HL-60 (cell line): ENCODE measurements around the gene CFAP221.
A peak's percentile ranks its signal among the peaks of the same experiment; 100 is the strongest.

Source experiments
- DNase-seq, 2 experiments: peaks; one replicate each; pipeline ENCODE4 v3.0.0-alpha.2; 2010 to 2020; ENCODE audit warnings: low read depth in 1 of 2, low spot score in 1 of 2
- H3K27ac ChIP-seq: fragments of 250-450 bp; sonication (Bioruptor Pico); replicated peaks from 2 replicates; pipeline ENCODE4 v1.5.1; 2020; ENCODE audit warnings: mild to moderate bottlenecking, moderate library complexity
- H3K27me3 ChIP-seq: fragments of 250-450 bp; sonication (Bioruptor Pico); 2 replicates; pipeline ENCODE4 v1.5.1; 2021; ENCODE audit warnings: mild to moderate bottlenecking, moderate library complexity; ENCODE audit not compliant: insufficient read depth, poor library complexity, severe bottlenecking
- H3K4me3 ChIP-seq: replicated peaks from 2 replicates; pipeline ENCODE4 v1.5.1; 2011; ENCODE audit warnings: mild to moderate bottlenecking, control low read depth, low read length; ENCODE audit not compliant: insufficient read depth
- GABPA ChIP-seq: IDR thresholded peaks from 2 replicates; pipeline ENCODE4 v1.6.1; 2012; ENCODE audit warnings: low read depth
- POLR2AphosphoS5 ChIP-seq: IDR thresholded peaks from 2 replicates; pipeline ENCODE4 v1.6.1; 2012; ENCODE audit warnings: low read depth
- SPI1 ChIP-seq: IDR thresholded peaks from 2 replicates; pipeline ENCODE4 v1.6.1; 2012; ENCODE audit warnings: low read depth, mild to moderate bottlenecking, borderline replicate concordance
- TF ChIP-seq, protein P1 (sequence below): IDR thresholded peaks from 2 replicates; pipeline ENCODE4 v1.6.1; 2012; ENCODE audit warnings: low read depth; ENCODE audit not compliant: insufficient replicate concordance
- TF ChIP-seq, protein P2 (sequence below): IDR thresholded peaks from one replicate; pipeline ENCODE4 v1.5.1; 2011; ENCODE audit warnings: low read length, control low read depth, inconsistent platforms; ENCODE audit not compliant: insufficient read depth

The CFAP221 gene

DNA sequence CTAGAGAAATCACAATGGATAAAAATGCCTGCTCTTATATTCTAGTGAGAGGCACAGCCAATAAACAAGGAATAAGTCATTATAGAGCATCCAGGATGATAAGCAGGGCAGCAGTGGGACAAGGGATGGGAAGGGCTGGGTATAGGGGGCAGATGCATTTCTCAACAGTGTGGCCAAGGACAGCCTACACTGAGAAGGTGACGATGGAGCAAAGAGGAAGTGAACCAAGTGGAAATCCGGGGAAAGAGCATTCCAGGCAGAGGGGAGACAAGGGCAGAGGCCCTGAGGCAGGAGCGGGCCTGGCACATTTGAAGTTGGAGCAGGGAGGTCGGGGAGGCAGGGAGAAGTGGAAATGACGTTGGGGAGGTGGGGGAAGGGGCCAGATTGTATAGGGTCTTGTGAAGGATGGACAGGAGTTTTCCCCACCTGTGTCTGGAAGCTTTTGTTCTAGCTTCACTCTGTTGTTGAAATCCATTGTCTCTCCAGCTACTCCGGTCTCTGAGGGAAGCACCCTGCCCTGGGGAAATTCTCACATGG lies 152.3 kb downstream of the CFAP221 start:
- Histone ChIP-seq H3K4me3 (no peak overlapping the region), H3K27ac (no peak overlapping the region), H3K27me3 (no peaks in the 10 kb centered on the region)
- DNase-seq, result no peak
- no peak for TF ChIP-seq GABPA
- peak; percentile 28; the same call in 1 of the 2 replicates for TF ChIP-seq SPI1

DNA sequence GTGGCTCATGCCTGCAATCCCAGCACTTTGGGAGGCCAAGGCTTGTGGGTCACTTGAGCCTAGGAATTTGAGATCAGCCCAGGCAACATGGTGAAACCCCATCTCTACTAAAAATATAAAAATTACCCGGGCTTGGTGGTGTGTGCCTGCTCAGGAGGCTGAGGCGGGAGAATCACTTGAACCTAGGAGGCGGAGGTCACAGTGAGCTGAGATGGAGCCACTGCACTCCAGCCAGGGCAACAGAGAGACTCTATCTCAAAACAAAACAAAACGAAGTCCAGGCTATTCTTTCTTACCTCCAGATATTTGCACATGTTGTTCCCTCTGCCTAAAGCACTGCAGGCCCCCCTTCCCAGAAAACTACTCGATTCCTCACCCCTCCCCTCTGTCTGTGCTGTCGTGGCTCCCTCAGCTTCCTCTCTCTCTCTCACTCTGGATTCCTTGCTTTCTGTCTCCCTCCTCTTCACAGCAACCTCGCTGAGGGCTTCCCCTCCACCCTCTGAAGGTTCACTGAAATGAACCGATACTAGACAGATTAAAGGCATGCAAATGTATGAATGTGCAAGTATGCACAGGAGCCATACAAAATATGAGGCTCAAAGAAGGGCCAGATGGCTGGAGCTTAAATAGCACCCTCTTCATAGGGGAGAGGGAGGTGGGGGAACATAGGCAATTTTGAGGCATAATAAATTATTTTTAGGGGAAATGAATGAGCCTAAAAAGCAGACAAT lies 153.2 kb downstream of the CFAP221 start:
- Histone ChIP-seq H3K27me3 (no peaks in the 10 kb centered on the region), H3K27ac (no peak overlapping the region), H3K4me3 (no peak overlapping the region)
- no peak for DNase-seq
- TF ChIP-seq, protein P1, sequence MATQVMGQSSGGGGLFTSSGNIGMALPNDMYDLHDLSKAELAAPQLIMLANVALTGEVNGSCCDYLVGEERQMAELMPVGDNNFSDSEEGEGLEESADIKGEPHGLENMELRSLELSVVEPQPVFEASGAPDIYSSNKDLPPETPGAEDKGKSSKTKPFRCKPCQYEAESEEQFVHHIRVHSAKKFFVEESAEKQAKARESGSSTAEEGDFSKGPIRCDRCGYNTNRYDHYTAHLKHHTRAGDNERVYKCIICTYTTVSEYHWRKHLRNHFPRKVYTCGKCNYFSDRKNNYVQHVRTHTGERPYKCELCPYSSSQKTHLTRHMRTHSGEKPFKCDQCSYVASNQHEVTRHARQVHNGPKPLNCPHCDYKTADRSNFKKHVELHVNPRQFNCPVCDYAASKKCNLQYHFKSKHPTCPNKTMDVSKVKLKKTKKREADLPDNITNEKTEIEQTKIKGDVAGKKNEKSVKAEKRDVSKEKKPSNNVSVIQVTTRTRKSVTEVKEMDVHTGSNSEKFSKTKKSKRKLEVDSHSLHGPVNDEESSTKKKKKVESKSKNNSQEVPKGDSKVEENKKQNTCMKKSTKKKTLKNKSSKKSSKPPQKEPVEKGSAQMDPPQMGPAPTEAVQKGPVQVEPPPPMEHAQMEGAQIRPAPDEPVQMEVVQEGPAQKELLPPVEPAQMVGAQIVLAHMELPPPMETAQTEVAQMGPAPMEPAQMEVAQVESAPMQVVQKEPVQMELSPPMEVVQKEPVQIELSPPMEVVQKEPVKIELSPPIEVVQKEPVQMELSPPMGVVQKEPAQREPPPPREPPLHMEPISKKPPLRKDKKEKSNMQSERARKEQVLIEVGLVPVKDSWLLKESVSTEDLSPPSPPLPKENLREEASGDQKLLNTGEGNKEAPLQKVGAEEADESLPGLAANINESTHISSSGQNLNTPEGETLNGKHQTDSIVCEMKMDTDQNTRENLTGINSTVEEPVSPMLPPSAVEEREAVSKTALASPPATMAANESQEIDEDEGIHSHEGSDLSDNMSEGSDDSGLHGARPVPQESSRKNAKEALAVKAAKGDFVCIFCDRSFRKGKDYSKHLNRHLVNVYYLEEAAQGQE, result no peak
- TF ChIP-seq SPI1, result no peak
- TF ChIP-seq, protein P2, sequence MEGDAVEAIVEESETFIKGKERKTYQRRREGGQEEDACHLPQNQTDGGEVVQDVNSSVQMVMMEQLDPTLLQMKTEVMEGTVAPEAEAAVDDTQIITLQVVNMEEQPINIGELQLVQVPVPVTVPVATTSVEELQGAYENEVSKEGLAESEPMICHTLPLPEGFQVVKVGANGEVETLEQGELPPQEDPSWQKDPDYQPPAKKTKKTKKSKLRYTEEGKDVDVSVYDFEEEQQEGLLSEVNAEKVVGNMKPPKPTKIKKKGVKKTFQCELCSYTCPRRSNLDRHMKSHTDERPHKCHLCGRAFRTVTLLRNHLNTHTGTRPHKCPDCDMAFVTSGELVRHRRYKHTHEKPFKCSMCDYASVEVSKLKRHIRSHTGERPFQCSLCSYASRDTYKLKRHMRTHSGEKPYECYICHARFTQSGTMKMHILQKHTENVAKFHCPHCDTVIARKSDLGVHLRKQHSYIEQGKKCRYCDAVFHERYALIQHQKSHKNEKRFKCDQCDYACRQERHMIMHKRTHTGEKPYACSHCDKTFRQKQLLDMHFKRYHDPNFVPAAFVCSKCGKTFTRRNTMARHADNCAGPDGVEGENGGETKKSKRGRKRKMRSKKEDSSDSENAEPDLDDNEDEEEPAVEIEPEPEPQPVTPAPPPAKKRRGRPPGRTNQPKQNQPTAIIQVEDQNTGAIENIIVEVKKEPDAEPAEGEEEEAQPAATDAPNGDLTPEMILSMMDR, result no peak
- TF ChIP-seq GABPA, result no peak
- TF ChIP-seq POLR2AphosphoS5, result no peak

DNA sequence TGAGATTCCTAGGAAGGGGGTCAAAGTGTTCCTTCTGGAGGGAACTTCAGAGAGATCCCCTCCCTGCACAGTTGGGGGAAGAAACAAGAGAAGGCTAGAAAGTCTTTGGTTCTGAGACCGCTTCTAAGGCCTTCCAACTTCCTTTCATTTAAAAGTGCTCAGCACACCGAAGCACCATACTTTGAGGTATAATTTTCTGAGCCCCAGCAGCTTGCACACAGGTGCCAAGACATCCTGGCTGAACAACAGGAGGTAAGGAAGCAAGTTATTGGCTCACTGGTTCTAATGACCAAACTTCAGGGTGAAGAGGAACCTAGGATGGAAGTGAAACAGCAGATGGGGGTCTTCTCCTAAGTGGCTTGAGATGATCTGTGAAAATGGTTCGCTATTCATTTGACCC lies 154.0 kb downstream of the CFAP221 start:
- TF ChIP-seq, protein P1, result no peak
- TF ChIP-seq POLR2AphosphoS5 (no peak), SPI1 (no peak), GABPA (no peak)
- TF ChIP-seq, protein P2, result no peak
- no peaks in the 10 kb centered on the region for H3K27me3 ChIP-seq
- no peak overlapping the region for H3K4me3 ChIP-seq
- DNase-seq, result no peak
- H3K27ac ChIP-seq, result no peak overlapping the region

DNA sequence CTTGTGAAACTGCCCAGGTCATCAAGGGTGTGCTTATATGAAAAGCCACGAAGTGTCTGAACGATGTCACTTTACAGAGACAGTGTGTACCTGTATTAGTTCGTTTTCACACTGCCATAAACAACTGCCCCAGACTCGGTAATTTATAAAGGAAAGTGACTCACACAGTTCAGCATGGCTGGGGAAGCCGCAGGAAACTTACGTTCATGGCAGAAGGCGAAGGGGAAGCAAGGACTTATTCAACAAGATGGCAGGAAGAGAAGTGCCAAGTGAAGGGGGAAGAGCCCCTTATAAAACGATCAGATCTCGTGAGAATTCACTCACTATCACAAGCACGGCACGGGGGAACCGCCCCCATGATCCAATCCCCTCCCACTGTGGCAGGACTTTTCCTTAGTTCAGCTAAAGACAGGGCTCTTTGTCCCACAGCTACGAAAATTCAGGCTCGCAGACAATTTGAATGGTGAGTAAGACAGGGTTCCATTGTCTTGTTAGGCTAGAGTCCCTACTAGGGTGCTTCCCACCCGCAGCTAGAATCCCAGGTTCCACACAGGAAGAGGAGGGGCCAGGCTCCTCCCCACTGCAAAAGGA lies 154.9 kb downstream of the CFAP221 start:
- Histone ChIP-seq H3K27ac (no peak overlapping the region), H3K27me3 (no peaks in the 10 kb centered on the region), H3K4me3 (no peak overlapping the region)
- no peak for DNase-seq
- TF ChIP-seq, protein P2, result no peak
